Smooth muscle cell (in vitro differentiated cells): ENCODE measurements around the gene NFIC. TPM values are rescaled to one million over a fixed set of nuclear protein-coding genes. Genes with fewer than 3 reads are reported as not detected.

Experiments
- DNase-seq: peaks from one replicate; lab custom pipeline; 2025; ENCODE audit not compliant: unreplicated experiment; lab: John Stamatoyannopoulos, UW
- H2AFZ ChIP-seq: fragments of 200-600 bp; sonication (generic); 2 replicates; pipeline ENCODE4 v1.6.0; 2016; ENCODE audit warnings: antibody characterized with exemption, low read depth, mild to moderate bottlenecking
- H3F3A ChIP-seq: fragments of 200-600 bp; sonication (generic); 2 replicates; pipeline ENCODE4 v1.6.0; 2017; ENCODE audit warnings: antibody characterized with exemption, low read depth
- H3K27ac ChIP-seq: fragments of 200-600 bp; sonication (generic); 2 replicates; pipeline ENCODE4 v1.5.1; 2016; ENCODE audit warnings: low read depth, mild to moderate bottlenecking
- H3K27me3 ChIP-seq: fragments of 200-600 bp; sonication (generic); 2 replicates; pipeline ENCODE4 v1.6.1; 2016; ENCODE audit warnings: low read depth, mild to moderate bottlenecking
- H3K36me3 ChIP-seq: fragments of 200-600 bp; sonication (generic); 2 replicates; pipeline ENCODE4 v1.5.1; 2016; ENCODE audit warnings: low read depth
- H3K4me1 ChIP-seq: fragments of 200-600 bp; sonication (generic); 2 replicates; pipeline ENCODE4 v1.5.1; 2016; ENCODE audit warnings: low read depth
- H3K4me2 ChIP-seq: fragments of 200-600 bp; sonication (generic); 2 replicates; pipeline ENCODE4 v1.6.0; 2016; ENCODE audit warnings: mild to moderate bottlenecking
- H3K4me3 ChIP-seq: fragments of 200-600 bp; sonication (generic); 2 replicates; pipeline ENCODE4 v1.5.1; 2016; ENCODE audit warnings: mild to moderate bottlenecking
- H3K79me2 ChIP-seq: fragments of 200-600 bp; sonication (generic); 2 replicates; pipeline ENCODE4 v1.6.0; 2016; ENCODE audit warnings: low read depth, mild to moderate bottlenecking
- H3K9ac ChIP-seq: fragments of 200-600 bp; sonication (generic); 2 replicates; pipeline ENCODE4 v1.6.0; 2016; ENCODE audit warnings: low read depth
- H3K9me3 ChIP-seq: fragments of 200-600 bp; sonication (generic); replicated peaks from 2 replicates; pipeline ENCODE4 v1.5.1; 2016; ENCODE audit warnings: low read depth
- H4K20me1 ChIP-seq: fragments of 200-600 bp; sonication (generic); 2 replicates; pipeline ENCODE4 v1.6.0; 2016; ENCODE audit warnings: low read depth
- CTCF ChIP-seq: fragments of 200-600 bp; sonication (generic); IDR thresholded peaks from 2 replicates; pipeline ENCODE4 v1.5.1; 2017; ENCODE audit warnings: borderline replicate concordance, mild to moderate bottlenecking, antibody characterized with exemption; ENCODE audit not compliant: insufficient read depth, poor library complexity, severe bottlenecking
- WGBS: methylation state at CpG from one replicate; pipeline ENCODE4 v1.1.7; 2016; ENCODE audit warnings: low lambda C conversion rate; 5-methylcytosine and 5-hydroxymethylcytosine counted together
- polyA plus RNA-seq: library from polyadenylated mRNA; unstranded; fragments of >200 nt; fragmentation: Nextera tagmentation; extraction: Ambion mirVana; gene quantifications from 2 replicates; pipeline ENCODE4 v1.2.1, GENCODE V29; 2016
- total RNA-seq: library from RNA; depleted of rRNA; stranded (reverse); fragments of >200 nt; gene quantifications from 2 replicates; pipeline ENCODE4 v1.2.3, GENCODE V29; 2014

Gene NFIC
- total and polyA plus RNA-seq, 2 experiments from 2014 or later = 7.9 to 33.2 TPM

DNA sequence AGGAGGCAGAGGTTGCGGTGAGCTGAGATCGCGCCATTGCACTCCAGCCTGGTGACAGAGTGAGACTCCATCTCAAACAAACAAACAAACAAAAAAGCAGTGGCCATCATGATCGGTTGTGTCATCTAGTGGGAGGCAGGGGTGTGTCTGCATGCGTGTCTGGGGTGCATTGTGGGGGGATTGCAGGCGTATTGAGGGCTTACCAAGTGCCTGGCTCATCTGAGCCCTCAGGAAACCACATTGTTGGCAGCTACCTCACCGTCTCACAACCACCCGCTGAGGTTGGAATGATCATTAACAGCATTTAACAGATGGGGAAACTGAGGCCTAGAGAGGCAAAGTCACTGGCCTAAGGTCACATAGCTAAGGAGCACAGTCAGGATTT is 30.5 kb downstream of the NFIC start:
- Histone ChIP-seq H3F3A (no peaks in the 10 kb centered on the region), H3K9ac (no peak overlapping the region), H3K4me2 (no peak overlapping the region), H3K27me3 (no peaks in the 10 kb centered on the region), H4K20me1 (peaks cover 95% of the 10 kb centered on the region), H3K27ac (no peak overlapping the region), H3K36me3 (no peaks in the 10 kb centered on the region), H3K9me3 (no peaks in the 10 kb centered on the region), H3K4me1 (no peaks in the 10 kb centered on the region), H2AFZ (no peak overlapping the region), H3K4me3 (no peak overlapping the region), H3K79me2 (no peaks in the 10 kb centered on the region)
- 93% methylated on average over 8 of the region's 8 CpGs for WGBS
- DNase-seq = no peak
- TF ChIP-seq CTCF = no peak

GRCh38 chr19:3397266-3398022 is 31.1 kb downstream of the NFIC start:
- DNase-seq = no peak
- no peaks in the 10 kb centered on the region for H3K9me3 ChIP-seq
- no peak overlapping the region for H3K4me2 ChIP-seq
- no peaks in the 10 kb centered on the region for H3F3A ChIP-seq
- no peak overlapping the region for H2AFZ ChIP-seq
- no peak overlapping the region for H3K4me3 ChIP-seq
- H3K27ac ChIP-seq = no peak overlapping the region
- H3K36me3 ChIP-seq = no peaks in the 10 kb centered on the region
- H3K4me1 ChIP-seq = no peaks in the 10 kb centered on the region
- TF ChIP-seq CTCF = no peak
- 64% methylated on average over 15 of the region's 17 CpGs for whole genome bisulfite sequencing
- no peaks in the 10 kb centered on the region for H3K27me3 ChIP-seq
- no peaks in the 10 kb centered on the region for H3K79me2 ChIP-seq
- peaks cover 94% of the 10 kb centered on the region for H4K20me1 ChIP-seq
- no peak overlapping the region for H3K9ac ChIP-seq

- Histone ChIP-seq H3K27me3 (no peaks in the 10 kb centered on the region), H2AFZ (no peak overlapping the region), H3K27ac (no peak overlapping the region), H3K9me3 (no peaks in the 10 kb centered on the region), H3K4me2 (no peak overlapping the region), H3K36me3 (no peaks in the 10 kb centered on the region), H3F3A (no peaks in the 10 kb centered on the region), H3K79me2 (no peaks in the 10 kb centered on the region), H3K9ac (no peak overlapping the region), H3K4me3 (no peak overlapping the region), H3K4me1 (no peaks in the 10 kb centered on the region), H4K20me1 (peaks cover 93% of the 10 kb centered on the region)
- no peak for TF ChIP-seq CTCF
- WGBS = 64% methylated on average over 31 of the region's 31 CpGs
- no peak for DNase-seq
Observed at GRCh38 chr19:3398114-3398899, 31.9 kb downstream of the NFIC start.
